IMR-90 (cell line): ENCODE results near the gene RNF34. TPM values are rescaled to one million over a fixed set of nuclear protein-coding genes. Genes with fewer than 3 reads are reported as not detected.

Experiments
- ATAC-seq: fragments of 200-7000 bp; cut with Tn5 transposase; 2 replicates; pipeline ENCODE4 v1.9.1; 2020; ENCODE audit warnings: low read depth, mild to moderate bottlenecking, moderate library complexity
- BruUV-seq: library from RNA; stranded (reverse); fragments of 400-500 nt; replicated peaks from 2 replicates; lab custom pipeline; 2021; lab: Mats Ljungman, UMichigan
- CTCF ChIA-PET: fragments of 300-600 bp; formaldehyde crosslinking; extraction: SDS; loops from one replicate; lab custom pipeline; 2021; ENCODE audit warnings: antibody characterized with exemption; lab: Yijun Ruan, JAX
- POLR2A ChIA-PET: fragments of 300-600 bp; sonication (Branson Sonifier 250); formaldehyde crosslinking; loops from one replicate; lab custom pipeline; 2022; ENCODE audit warnings: antibody characterized with exemption; ENCODE audit not compliant: unreplicated experiment; lab: Charles Lee
- DNase-seq: peaks from one replicate; pipeline ENCODE4 v3.0.0; 2013
- H2AFZ ChIP-seq: replicated peaks from 2 replicates; pipeline ENCODE3; 2013; ENCODE audit warnings: low read length, mild to moderate bottlenecking; ENCODE audit not compliant: poor library complexity
- H2AK5ac ChIP-seq: 2 replicates; pipeline ENCODE4 v1.6.1; 2013; ENCODE audit warnings: low read depth, low read length, inconsistent platforms
- H2AK9ac ChIP-seq: replicated peaks from 2 replicates; pipeline ENCODE3; 2013; ENCODE audit warnings: mild to moderate bottlenecking, low read depth, low read length, moderate library complexity; ENCODE audit not compliant: poor library complexity
- H2BK120ac ChIP-seq: 2 replicates; pipeline ENCODE4 v1.6.1; 2013; ENCODE audit warnings: low read depth, low read length, inconsistent platforms
- H2BK15ac ChIP-seq: 3 replicates; pipeline ENCODE4 v1.6.1; 2013; ENCODE audit warnings: low read depth, low read length, inconsistent platforms
- H2BK20ac ChIP-seq: 2 replicates; pipeline ENCODE4 v1.6.1; 2013; ENCODE audit warnings: low read depth, mild to moderate bottlenecking, inconsistent platforms, low read length, moderate library complexity
- H2BK5ac ChIP-seq: 2 replicates; pipeline ENCODE4 v1.6.1; 2013; ENCODE audit warnings: mild to moderate bottlenecking, low read depth, low read length, inconsistent platforms; ENCODE audit not compliant: poor library complexity, severe bottlenecking
- H3K14ac ChIP-seq: replicated peaks from 2 replicates; pipeline ENCODE4 v1.6.1; 2013; ENCODE audit warnings: low read depth, low read length, inconsistent platforms
- H3K18ac ChIP-seq: 2 replicates; pipeline ENCODE4 v1.6.1; 2013; ENCODE audit warnings: low read depth, low read length, control low read depth
- H3K23ac ChIP-seq: 2 replicates; pipeline ENCODE4 v1.6.1; 2013; ENCODE audit warnings: low read depth, low read length, inconsistent platforms
- H3K27ac ChIP-seq: 2 replicates; pipeline ENCODE4 v1.5.1; 2013; ENCODE audit warnings: mild to moderate bottlenecking, control low read depth, low read length; ENCODE audit not compliant: insufficient read depth
- H3K27me3 ChIP-seq: 2 replicates; pipeline ENCODE4 v1.6.1; 2013; ENCODE audit warnings: low read length; ENCODE audit not compliant: control insufficient read depth, insufficient read depth
- H3K36me3 ChIP-seq: 2 replicates; pipeline ENCODE4 v1.6.1; 2013; ENCODE audit warnings: low read length, mixed read lengths; ENCODE audit not compliant: control insufficient read depth, insufficient read depth
- H3K4ac ChIP-seq: 2 replicates; pipeline ENCODE4 v1.6.1; 2013; ENCODE audit warnings: low read depth, low read length, inconsistent platforms
- H3K4me1 ChIP-seq: 2 replicates; pipeline ENCODE4 v1.6.1; 2013; ENCODE audit warnings: low read length, mixed read lengths; ENCODE audit not compliant: control insufficient read depth, insufficient read depth
- H3K4me2 ChIP-seq: 2 replicates; pipeline ENCODE4 v1.6.1; 2013; ENCODE audit warnings: low read depth, mild to moderate bottlenecking, control low read depth, low read length, moderate library complexity
- H3K4me3 ChIP-seq: 2 replicates; pipeline ENCODE4 v1.5.1; 2013; ENCODE audit warnings: low read depth, mild to moderate bottlenecking, control low read depth, low read length, moderate library complexity; ENCODE audit not compliant: insufficient read depth
- H3K56ac ChIP-seq: 2 replicates; pipeline ENCODE4 v1.6.1; 2013; ENCODE audit warnings: low read length, inconsistent platforms; ENCODE audit not compliant: insufficient read depth; ENCODE audit errors: extremely low read depth
- H3K79me1 ChIP-seq, 2 experiments: 2 replicates each; pipeline ENCODE4 v1.6.1; 2013; ENCODE audit warnings: low read length in 2 of 2, inconsistent platforms in 1 of 2, low read depth in 1 of 2
- H3K9ac ChIP-seq: 2 replicates; pipeline ENCODE4 v1.6.1; 2013; ENCODE audit warnings: low read depth, low read length, control low read depth
- H3K9me1 ChIP-seq: 2 replicates; pipeline ENCODE4 v1.6.1; 2013; ENCODE audit warnings: low read length, inconsistent platforms; ENCODE audit not compliant: insufficient read depth
- H3K9me3 ChIP-seq: 2 replicates; pipeline ENCODE4 v1.6.1; 2013; ENCODE audit warnings: low read length; ENCODE audit not compliant: control insufficient read depth, insufficient read depth
- H4K20me1 ChIP-seq: 2 replicates; pipeline ENCODE4 v1.6.1; 2013; ENCODE audit warnings: low read length, inconsistent platforms; ENCODE audit not compliant: insufficient read depth
- H4K5ac ChIP-seq: 2 replicates; pipeline ENCODE4 v1.6.1; 2013; ENCODE audit warnings: mild to moderate bottlenecking, low read depth, low read length, control low read depth
- H4K8ac ChIP-seq, 2 experiments: 2 replicates each; pipeline ENCODE4 v1.6.1; 2013; ENCODE audit warnings: low read depth in 2 of 2, low read length in 2 of 2, control low read depth in 1 of 2, inconsistent platforms in 1 of 2
- H4K91ac ChIP-seq: 2 replicates; pipeline ENCODE4 v1.6.1; 2013; ENCODE audit warnings: low read depth, low read length, inconsistent platforms; ENCODE audit not compliant: insufficient read depth
- BHLHE40 ChIP-seq: fragments of 150-350 bp; IDR thresholded peaks from 2 replicates; pipeline ENCODE4 v1.6.1; 2016; ENCODE audit warnings: mild to moderate bottlenecking, low read depth, low read length
- FOS ChIP-seq: fragments of 150-350 bp; IDR thresholded peaks from 2 replicates; pipeline ENCODE4 v1.6.1; 2016; ENCODE audit warnings: low read depth, low read length
- MAFK ChIP-seq: IDR thresholded peaks from 2 replicates; pipeline ENCODE4 v1.6.1; 2012; ENCODE audit warnings: low read depth, low read length, improper control_type of control experiment
- MAZ ChIP-seq: IDR thresholded peaks from 2 replicates; pipeline ENCODE4 v1.6.1; 2012; ENCODE audit warnings: low read depth, mild to moderate bottlenecking, low read length, improper control_type of control experiment, moderate library complexity, borderline replicate concordance
- MXI1 ChIP-seq: IDR thresholded peaks from 2 replicates; pipeline ENCODE4 v1.6.1; 2012; ENCODE audit warnings: low read depth, mild to moderate bottlenecking, low read length, moderate library complexity, borderline replicate concordance
- NFE2L2 ChIP-seq: fragments of 150-350 bp; IDR thresholded peaks from 2 replicates; pipeline ENCODE4 v1.6.1; 2016; ENCODE audit warnings: low read depth, mild to moderate bottlenecking, low read length
- POLR2A ChIP-seq: IDR thresholded peaks from 2 replicates; pipeline ENCODE4 v1.6.1; 2012; ENCODE audit warnings: mild to moderate bottlenecking, low read depth, low read length
- RAD21 ChIP-seq: IDR thresholded peaks from 2 replicates; pipeline ENCODE4 v1.6.1; 2012; ENCODE audit warnings: low read length, improper control_type of control experiment
- RFX5 ChIP-seq: IDR thresholded peaks from 2 replicates; pipeline ENCODE4 v1.8.0; 2012; ENCODE audit warnings: low read depth, mild to moderate bottlenecking, low read length, moderate library complexity
- SMC3 ChIP-seq: fragments of 150-350 bp; IDR thresholded peaks from 2 replicates; pipeline ENCODE4 v1.6.1; 2016; ENCODE audit warnings: low read depth, mild to moderate bottlenecking, antibody characterized with exemption, low read length, moderate library complexity
- WGBS, 2 experiments: methylation state at CpG; one replicate each; pipeline versions ENCODE4 v1.1.5 to v1.1.7; 2013; ENCODE audit warnings: missing lambda C conversion rate in 2 of 2; ENCODE audit not compliant: insufficient read length in 1 of 2; ENCODE audit errors: extremely low coverage in 2 of 2; 5-methylcytosine and 5-hydroxymethylcytosine counted together
- dilution Hi-C: fragments of 300-500 bp; cut with HindIII; formaldehyde crosslinking; loops from one replicate; pipeline ENCODE4 v1.14.3; 2018; ENCODE audit warnings: low sequenced_read_pairs; ENCODE audit not compliant: unreplicated experiment
- in situ Hi-C: fragments of 300-500 bp; cut with MboI; formaldehyde crosslinking; loops from 3 replicates; pipeline ENCODE4 v1.14.3; 2019; ENCODE audit warnings: low sequenced_read_pairs, inconsistent platforms, mixed read lengths
- intact Hi-C: fragments of 100-400 bp; cut with micrococcal nuclease; formaldehyde crosslinking; loops from 2 replicates; pipeline ENCODE4 v1.10.0; 2022
- polyA plus RNA-seq, 3 experiments: library from polyadenylated mRNA; depleted of rRNA; stranded (reverse); fragments of >200 nt; gene quantifications; 2 replicates each; pipeline ENCODE4 v1.2.3, GENCODE V29; 2012; ENCODE audit warnings: low replicate concordance in 1 of 3
- total RNA-seq: library from RNA; depleted of rRNA; stranded (reverse); fragments of >200 nt; gene quantifications from 2 replicates; pipeline ENCODE4 v1.2.3, GENCODE V29; 2012
- TF ChIP-seq, protein P1 (sequence below): conservative IDR thresholded peaks from 2 replicates; pipeline ENCODE4 v1.5.1; 2012; ENCODE audit warnings: mild to moderate bottlenecking, low read depth, low read length, improper control_type of control experiment

Gene RNF34
- total and polyA plus RNA-seq, 2 of the 4 experiments (the other 2 are of a cell fraction), result 33.2 to 69.5 TPM

GRCh38 chr12:121403721-121404120 is 3.8 kb downstream of the RNF34 start:
- POLR2A ChIA-PET, result no interaction called here
- Histone ChIP-seq H3K56ac (no peak overlapping the region), H4K5ac (no peak overlapping the region), H3K27me3 (no peaks in the 10 kb centered on the region), H3K79me1 (peaks cover 27 to 65% of the 10 kb centered on the region in 2 experiments), H3K27ac (no peak overlapping the region), H3K23ac (no peak overlapping the region), H3K18ac (no peak overlapping the region), H4K8ac (no peak overlapping the region), H3K9ac (no peak overlapping the region), H2AFZ (no peak overlapping the region), H3K9me1 (no peaks in the 10 kb centered on the region; the same call in 1 of the 2 replicates), H2BK20ac (no peak overlapping the region), H4K20me1 (peaks cover under 1% of the 10 kb centered on the region; the same call in 1 of the 2 replicates), H3K14ac (no peak overlapping the region), H2BK120ac (no peak overlapping the region), H2AK9ac (no peak overlapping the region), H3K9me3 (no peaks in the 10 kb centered on the region), H2AK5ac (no peak overlapping the region), H4K91ac (no peak overlapping the region), H3K36me3 (peaks cover 9% of the 10 kb centered on the region), H2BK5ac (no peak overlapping the region), H3K4me2 (no peak overlapping the region), H2BK15ac (no peak overlapping the region), H3K4ac (no peak overlapping the region), H3K4me3 (no peak overlapping the region), H3K4me1 (no peaks in the 10 kb centered on the region; the same call in 1 of the 2 replicates)
- no peak for ATAC-seq
- no TSS peak for BruUV-seq
- intact Hi-C loops (loop anchor here (5.0 kb wide), 1 partner anchor 71 kb away; no protein-coding TSS in a partner anchor), in situ Hi-C loops (no loop called here), dilution Hi-C loops (no loop called here)
- TF ChIP-seq RAD21 (no peak), SMC3 (no peak), MXI1 (no peak), BHLHE40 (no peak), NFE2L2 (no peak), POLR2A (no peak), MAZ (no peak), FOS (no peak), RFX5 (no peak), MAFK (no peak)
- TF ChIP-seq, protein P1, sequence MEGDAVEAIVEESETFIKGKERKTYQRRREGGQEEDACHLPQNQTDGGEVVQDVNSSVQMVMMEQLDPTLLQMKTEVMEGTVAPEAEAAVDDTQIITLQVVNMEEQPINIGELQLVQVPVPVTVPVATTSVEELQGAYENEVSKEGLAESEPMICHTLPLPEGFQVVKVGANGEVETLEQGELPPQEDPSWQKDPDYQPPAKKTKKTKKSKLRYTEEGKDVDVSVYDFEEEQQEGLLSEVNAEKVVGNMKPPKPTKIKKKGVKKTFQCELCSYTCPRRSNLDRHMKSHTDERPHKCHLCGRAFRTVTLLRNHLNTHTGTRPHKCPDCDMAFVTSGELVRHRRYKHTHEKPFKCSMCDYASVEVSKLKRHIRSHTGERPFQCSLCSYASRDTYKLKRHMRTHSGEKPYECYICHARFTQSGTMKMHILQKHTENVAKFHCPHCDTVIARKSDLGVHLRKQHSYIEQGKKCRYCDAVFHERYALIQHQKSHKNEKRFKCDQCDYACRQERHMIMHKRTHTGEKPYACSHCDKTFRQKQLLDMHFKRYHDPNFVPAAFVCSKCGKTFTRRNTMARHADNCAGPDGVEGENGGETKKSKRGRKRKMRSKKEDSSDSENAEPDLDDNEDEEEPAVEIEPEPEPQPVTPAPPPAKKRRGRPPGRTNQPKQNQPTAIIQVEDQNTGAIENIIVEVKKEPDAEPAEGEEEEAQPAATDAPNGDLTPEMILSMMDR, result no peak
- no peak for DNase-seq
- CTCF ChIA-PET, result no interaction called here
- 80% methylated on average over 1 of the region's 5 CpGs; no CpG with 5 or more reads in 1 of the 2 experiments for WGBS, 2 experiments
